Endometrial microvascular endothelial cells (primary cell): ENCODE results near the gene MICAL2. TPM values are rescaled to one million over a fixed set of nuclear protein-coding genes. Genes with fewer than 3 reads are reported as not detected.
"Not testable (repeated sequence)": the region's sequence is repeated elsewhere in the genome, so short reads cannot be mapped to it uniquely, and the experiment has no call there.

ENCODE experiments used
- in situ Hi-C: cut with HindIII; loops from 2 replicates; pipeline ENCODE4 v1.10.0; 2017; ENCODE audit warnings: low sequenced_read_pairs, low pct_unique_long_range_greater_than_20kb; ENCODE audit errors: inconsistent ontology term
- total RNA-seq: library from RNA; depleted of rRNA; stranded (reverse); fragments of >200 nt; gene quantifications from one replicate; pipeline ENCODE4 v1.2.3, GENCODE V29; 2015; ENCODE audit errors: inconsistent ontology term

The MICAL2 gene
- total RNA-seq, 1 donor from 2014 or later: 149 TPM

DNA sequence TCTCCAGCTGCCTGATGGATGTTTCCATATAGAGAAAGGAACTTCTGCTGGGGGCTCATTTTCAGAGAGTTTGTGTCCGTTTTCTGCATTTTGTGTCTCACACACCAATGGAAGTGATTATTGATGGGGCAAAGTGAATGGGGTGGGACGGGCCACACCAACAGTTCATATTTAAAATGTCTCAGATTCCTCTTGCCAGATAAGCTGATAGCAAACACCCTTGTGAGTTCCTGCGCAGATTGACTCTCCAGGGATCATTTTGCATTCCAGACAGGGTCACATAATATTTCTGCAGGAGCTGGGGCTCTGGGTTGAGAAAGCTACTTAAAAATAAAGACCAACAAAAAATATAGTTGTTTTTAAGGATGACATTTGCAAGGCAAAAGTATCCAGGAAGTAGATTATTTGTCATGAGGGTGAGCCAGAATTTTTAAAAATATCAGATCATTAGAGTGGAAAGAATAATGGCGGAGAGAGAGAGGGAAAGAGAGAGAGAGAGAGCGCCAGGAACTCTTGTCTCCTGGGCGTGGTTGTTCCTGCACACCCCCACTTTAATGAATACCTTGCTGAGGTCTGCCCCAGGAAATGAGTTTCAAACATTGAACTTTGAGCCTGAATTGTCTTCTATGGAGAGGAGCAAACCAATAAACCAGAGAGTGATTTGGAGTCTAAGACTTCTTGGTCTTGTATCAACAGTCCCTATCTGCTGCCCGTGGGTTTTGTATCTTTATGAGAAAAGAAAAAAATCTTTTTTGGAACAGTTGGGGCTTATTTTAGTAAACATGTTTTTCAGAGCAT, 33.3 kb downstream of the MICAL2 start:
- in situ Hi-C loops: no loop called here

- in situ Hi-C loops: no loop called here
Observed at GRCh38 chr11:12144330-12145174, 34.2 kb downstream of the MICAL2 start.

GRCh38 chr11:12146678-12147077, 36.3 kb downstream of the MICAL2 start:
- in situ Hi-C loops: not testable (repeated sequence)

GRCh38 chr11:12147827-12148226, 37.4 kb downstream of the MICAL2 start:
- in situ Hi-C loops: no loop called here

DNA sequence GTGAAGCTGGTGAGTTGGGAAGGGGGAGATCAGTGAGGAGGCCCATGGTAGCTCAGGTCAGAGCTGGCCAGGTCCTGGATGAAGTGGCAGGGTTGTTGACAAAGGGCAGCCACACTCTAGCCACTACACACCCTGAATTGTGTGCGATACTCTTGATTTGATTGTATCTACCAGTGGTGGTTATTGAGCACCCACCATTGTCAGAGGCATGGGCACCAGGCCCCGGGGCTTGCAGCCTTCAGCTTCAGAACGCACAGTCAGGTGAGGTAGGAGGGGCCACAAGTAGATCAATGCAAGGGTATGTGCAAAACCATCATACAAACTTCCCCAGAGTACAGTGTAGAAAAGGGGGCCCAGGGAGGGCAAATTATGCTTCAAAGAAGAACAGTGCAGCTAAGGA, 38.1 kb downstream of the MICAL2 start:
- in situ Hi-C loops: no loop called here

- in situ Hi-C loops: no loop called here
Observed at GRCh38 chr11:12148882-12149281, 38.5 kb downstream of the MICAL2 start.

- in situ Hi-C loops: no loop called here
Observed at GRCh38 chr11:12149672-12150225, 39.4 kb downstream of the MICAL2 start.

DNA sequence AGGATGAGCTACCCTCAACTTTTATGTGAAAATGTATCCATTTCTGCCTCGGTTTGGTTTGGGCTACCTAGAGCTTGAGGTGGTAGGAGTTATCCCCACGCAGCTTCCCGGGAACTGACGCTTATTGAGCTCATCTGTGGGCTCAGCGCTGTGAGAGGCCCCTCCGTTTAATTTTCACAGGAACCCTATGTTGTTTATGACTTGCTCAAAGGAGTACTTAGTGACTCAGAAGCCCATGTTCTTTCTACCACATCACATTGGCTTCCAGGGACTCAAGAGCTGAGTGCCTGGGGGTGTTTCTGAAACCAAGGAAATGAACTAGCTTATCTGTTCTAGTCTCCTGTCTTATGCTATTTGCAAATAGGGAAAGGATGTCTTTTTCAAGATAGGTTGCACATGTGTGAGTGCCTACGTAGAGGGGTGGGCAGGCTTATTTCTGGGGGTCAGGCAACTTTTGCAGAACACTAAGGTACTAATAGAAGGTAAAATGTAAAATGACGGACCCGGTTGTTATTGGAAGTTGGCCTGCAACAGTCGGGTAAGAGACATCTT, 40.5 kb downstream of the MICAL2 start:
- in situ Hi-C loops: no loop called here

- in situ Hi-C loops: no loop called here
Observed at GRCh38 chr11:12152321-12152720, 41.9 kb downstream of the MICAL2 start.

- in situ Hi-C loops: no loop called here
Observed at GRCh38 chr11:12154871-12155668, 44.7 kb downstream of the MICAL2 start.

DNA sequence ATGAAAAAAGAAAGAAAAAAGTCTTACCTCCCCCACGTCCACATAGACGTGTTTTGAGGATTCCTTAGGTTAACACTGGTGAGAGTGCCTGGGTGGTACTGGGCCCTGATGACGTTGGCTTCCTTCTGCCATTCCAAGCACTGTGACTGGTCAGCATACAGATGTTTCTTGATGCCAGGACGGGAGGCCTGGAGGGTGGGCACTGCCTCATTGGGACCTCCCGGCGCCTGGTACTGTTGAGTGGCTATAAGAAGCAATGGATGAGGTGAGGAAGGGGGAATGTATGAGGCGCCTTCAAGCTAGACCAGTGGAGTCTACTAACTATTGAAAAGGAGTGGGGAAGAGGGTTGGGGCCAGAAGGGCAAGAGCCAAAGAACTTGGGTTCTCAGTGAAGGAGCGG, 45.3 kb downstream of the MICAL2 start:
- in situ Hi-C loops: no loop called here

DNA sequence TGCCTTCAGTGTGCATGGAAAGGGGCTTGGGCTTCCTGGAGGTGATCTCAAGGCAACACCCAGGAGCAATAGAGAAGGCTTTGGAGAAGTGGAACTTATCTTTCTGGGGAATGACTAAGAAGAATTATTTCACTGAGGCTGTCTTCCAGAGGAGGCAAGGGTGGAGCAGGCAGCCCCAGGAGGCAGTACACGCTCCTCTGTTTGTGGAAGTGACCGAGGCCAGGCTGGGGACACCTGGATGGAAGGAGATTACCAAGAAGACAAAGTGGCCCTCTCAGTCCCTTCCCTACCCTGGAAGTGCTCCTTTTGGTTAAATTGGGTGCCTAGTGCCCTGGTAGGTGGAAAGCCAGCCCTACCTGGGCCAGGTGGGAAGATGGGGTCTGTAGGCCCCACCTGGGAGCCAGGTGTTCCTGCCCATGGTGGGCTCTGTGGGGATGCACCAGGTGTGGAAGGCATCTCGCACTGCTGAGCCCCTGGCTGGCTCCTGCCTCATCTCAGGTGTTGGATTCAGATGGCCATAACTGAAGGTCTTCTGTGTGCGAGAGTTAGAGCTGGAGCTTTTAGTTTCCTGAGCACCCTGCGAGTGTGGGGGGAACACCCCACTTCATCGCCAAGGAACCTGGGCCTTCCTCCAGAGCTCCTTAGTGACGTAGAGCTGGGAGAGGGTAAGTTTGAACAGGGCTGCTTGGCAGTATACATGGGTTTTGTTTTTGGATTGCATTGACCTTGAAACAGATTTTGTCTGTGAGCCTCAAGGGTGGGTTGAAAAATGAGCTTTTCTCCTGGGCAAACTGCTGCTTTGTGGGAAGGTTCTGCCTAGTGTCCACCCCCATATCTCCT, 46.1 kb downstream of the MICAL2 start:
- in situ Hi-C loops: no loop called here

GRCh38 chr11:12157241-12157661, 46.9 kb downstream of the MICAL2 start:
- in situ Hi-C loops: no loop called here

DNA sequence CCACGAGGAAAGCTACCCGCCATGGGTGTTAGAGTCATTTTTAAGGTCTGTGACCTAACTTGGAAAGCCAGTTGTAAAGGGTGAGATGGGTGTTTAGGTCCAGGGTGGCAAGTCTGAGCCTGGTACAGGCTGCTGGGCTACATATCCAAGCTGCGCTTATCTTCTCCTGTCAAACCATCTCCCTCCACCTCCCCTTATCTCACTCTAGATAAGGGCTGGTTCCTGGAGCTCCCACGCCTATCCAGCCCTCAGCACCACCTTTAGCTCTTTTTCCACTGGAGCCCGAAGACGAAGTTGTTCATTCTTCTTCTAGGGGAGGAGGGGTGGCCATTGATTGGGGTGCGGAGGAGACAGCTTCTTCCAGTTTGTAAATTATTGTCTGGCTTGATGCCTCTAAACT, 48.5 kb downstream of the MICAL2 start:
- in situ Hi-C loops: no loop called here

DNA sequence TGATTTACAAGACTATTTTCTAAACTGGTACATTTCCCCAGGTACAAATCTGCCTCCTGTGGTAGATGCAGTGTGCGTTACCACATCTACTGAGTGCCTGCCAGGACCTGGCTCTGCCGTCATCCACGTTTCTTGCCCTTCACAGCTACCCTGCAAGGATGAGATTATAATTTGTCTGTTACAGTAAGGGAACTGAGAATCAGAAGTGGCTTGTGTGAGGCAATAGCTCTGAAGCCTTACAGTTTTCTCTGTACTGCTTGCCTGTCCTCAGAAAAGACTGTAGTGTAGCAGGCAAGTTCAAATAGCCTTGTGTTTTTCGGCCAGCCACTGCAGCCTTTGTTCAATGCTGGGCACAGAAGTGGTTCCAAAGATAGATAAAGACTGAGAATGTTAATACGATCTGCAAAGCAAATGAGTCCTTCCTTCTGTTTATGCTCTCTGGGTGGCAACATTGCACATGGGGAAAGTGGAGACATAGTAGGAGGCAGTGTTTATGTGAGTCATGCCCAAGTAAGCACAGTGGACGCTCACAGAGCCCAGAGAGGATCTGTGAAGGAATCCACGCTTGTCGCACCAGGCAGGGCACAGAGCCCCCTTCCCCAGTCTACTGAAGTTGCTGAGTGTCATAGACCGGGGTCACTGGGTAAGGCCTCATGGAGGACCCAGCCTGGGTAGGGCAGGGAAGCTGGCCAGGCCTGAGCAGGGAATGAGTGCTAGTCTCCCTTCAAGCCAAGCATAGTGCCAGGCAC, 49.1 kb downstream of the MICAL2 start:
- in situ Hi-C loops: no loop called here

DNA sequence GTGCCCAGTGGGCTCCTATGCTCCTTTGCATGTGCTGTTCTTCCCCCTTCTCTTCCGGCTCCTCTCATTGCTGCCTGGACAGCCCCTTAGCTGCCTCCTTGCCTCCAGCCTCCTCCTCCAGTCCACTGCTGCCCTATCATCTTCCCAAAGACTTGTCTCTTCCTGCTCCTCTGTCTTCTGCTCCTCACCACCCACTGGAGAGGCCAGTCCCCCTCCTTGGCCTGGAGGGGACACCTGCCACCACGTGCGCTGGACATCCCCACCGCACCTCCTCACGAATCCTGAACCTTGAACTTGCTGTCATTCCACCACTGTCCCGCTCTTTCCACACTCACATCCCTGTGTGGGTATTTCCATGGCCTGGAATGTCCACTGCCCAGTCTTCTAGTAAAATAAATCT, 49.8 kb downstream of the MICAL2 start:
- in situ Hi-C loops: no loop called here

GRCh38 chr11:12160680-12161079, 50.3 kb downstream of the MICAL2 start:
- in situ Hi-C loops: no loop called here
